HTERT RPE-1 (cell line): ENCODE results near the gene ELF1.

Experiments used
- in situ Hi-C: fragments of 300-500 bp; cut with MboI; formaldehyde crosslinking; loops from 4 replicates; pipeline ENCODE4 v1.14.3; 2020; ENCODE audit warnings: low sequenced_read_pairs

ELF1 gene

GRCh38 chr13:41007744-41008128, 11.4 kb downstream of the ELF1 start:
- in situ Hi-C loops, result no loop called here

- in situ Hi-C loops, result no loop called here
Observed at GRCh38 chr13:41006978-41007743, 12.0 kb downstream of the ELF1 start.

- in situ Hi-C loops, result no loop called here
Observed at GRCh38 chr13:41006306-41006705, 12.8 kb downstream of the ELF1 start.

GRCh38 chr13:41005704-41006103, 13.4 kb downstream of the ELF1 start:
- in situ Hi-C loops, result no loop called here

GRCh38 chr13:41004875-41005693, 14.0 kb downstream of the ELF1 start:
- in situ Hi-C loops, result no loop called here

- in situ Hi-C loops, result no loop called here
Observed at GRCh38 chr13:41002606-41003005, 16.5 kb downstream of the ELF1 start.

- in situ Hi-C loops, result no loop called here
Observed at GRCh38 chr13:41001695-41002094, 17.4 kb downstream of the ELF1 start.

GRCh38 chr13:40999416-40999815, 19.7 kb downstream of the ELF1 start:
- in situ Hi-C loops, result no loop called here

- in situ Hi-C loops, result no loop called here
Observed at GRCh38 chr13:40996426-40997092, 22.6 kb downstream of the ELF1 start.

- in situ Hi-C loops, result no loop called here
Observed at GRCh38 chr13:40995997-40996396, 23.1 kb downstream of the ELF1 start.

- in situ Hi-C loops, result no loop called here
Observed at GRCh38 chr13:40994581-40995230, 24.4 kb downstream of the ELF1 start.

GRCh38 chr13:40993987-40994386, 25.1 kb downstream of the ELF1 start:
- in situ Hi-C loops, result no loop called here

GRCh38 chr13:40992678-40993518, 26.2 kb downstream of the ELF1 start:
- in situ Hi-C loops, result no loop called here

- in situ Hi-C loops, result no loop called here
Observed at GRCh38 chr13:40987606-40988280, 31.4 kb downstream of the ELF1 start.

- in situ Hi-C loops, result no loop called here
Observed at GRCh38 chr13:40986101-40986856, 32.8 kb downstream of the ELF1 start.

- in situ Hi-C loops, result no loop called here
Observed at GRCh38 chr13:40985381-40986100, 33.6 kb downstream of the ELF1 start.

GRCh38 chr13:40984668-40985366, 34.3 kb downstream of the ELF1 start:
- in situ Hi-C loops, result no loop called here
